A549 treated with Hydrocortisone at 1 μM for 4 hours (cell line): ENCODE data around the gene HORMAD1. TPM values are rescaled to one million over a fixed set of nuclear protein-coding genes. Genes with fewer than 3 reads are reported as not detected.

ENCODE experiments used
- total RNA-seq: library from RNA; stranded (reverse); fragments of 200-300 nt; extraction: Qiagen RNA extraction; gene quantifications from 5 replicates; pipeline ENCODE4 v1.2.3, GENCODE V29; 2022

Gene HORMAD1, protein sequence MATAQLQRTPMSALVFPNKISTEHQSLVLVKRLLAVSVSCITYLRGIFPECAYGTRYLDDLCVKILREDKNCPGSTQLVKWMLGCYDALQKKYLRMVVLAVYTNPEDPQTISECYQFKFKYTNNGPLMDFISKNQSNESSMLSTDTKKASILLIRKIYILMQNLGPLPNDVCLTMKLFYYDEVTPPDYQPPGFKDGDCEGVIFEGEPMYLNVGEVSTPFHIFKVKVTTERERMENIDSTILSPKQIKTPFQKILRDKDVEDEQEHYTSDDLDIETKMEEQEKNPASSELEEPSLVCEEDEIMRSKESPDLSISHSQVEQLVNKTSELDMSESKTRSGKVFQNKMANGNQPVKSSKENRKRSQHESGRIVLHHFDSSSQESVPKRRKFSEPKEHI
- total RNA-seq: 6.7 to 11.9 TPM (median 9.5 TPM) in 5 replicates

GRCh38 chr1:150720703-150721102 lies at the start of gene HORMAD1:
HORMAD1 (minus strand) TSS chr1:150720895; CDS start chr1:150719505, 1,390 bp downstream.

GRCh38 chr1:150765296-150765976 lies 44.7 kb upstream of the HORMAD1 start, which contains the start of gene CTSS:
CTSS (minus strand) TSS chr1:150765778; CDS start chr1:150764763, 1,015 bp downstream.

GRCh38 chr1:150696995-150697927 lies 23.4 kb downstream of the HORMAD1 start, which contains the start of gene GOLPH3L:
GOLPH3L (minus strand) TSS chr1:150697154; CDS start chr1:150694838, 2,316 bp downstream.

Other genes starting within 250 kb of the HORMAD1 start
- gene TARS2, start 233.5 kb downstream of the HORMAD1 start, total RNA-seq: 21.1 to 25.0 TPM (median 23.1 TPM) in 5 replicates
- 1.4 to 2.0 TPM (median 1.8 TPM) in 5 replicates for gene ECM1, start 212.8 kb downstream of the HORMAD1 start, total RNA-seq
- 0.22 TPM in 1 of 5 replicates, not detected in the others for gene FALEC, start 205.1 kb downstream of the HORMAD1 start, total RNA-seq
- gene ADAMTSL4, start 171.5 kb downstream of the HORMAD1 start, total RNA-seq: 4.4 to 7.3 TPM (median 6.8 TPM) in 5 replicates
- gene MCL1, start 141.3 kb downstream of the HORMAD1 start, total RNA-seq: 227 to 337 TPM (median 299 TPM) in 5 replicates
- gene ENSA, start 91.3 kb downstream of the HORMAD1 start, total RNA-seq: 128 to 143 TPM (median 138 TPM) in 5 replicates
- 11.5 to 21.8 TPM (median 15.3 TPM) in 5 replicates for gene GOLPH3L, start 23.7 kb downstream of the HORMAD1 start, total RNA-seq
- gene CTSS, start 44.9 kb upstream of the HORMAD1 start, total RNA-seq: 14.9 to 18.7 TPM (median 15.5 TPM) in 5 replicates
- 1.2 to 2.3 TPM (median 1.4 TPM) in 5 replicates for gene CTSK, start 87.4 kb upstream of the HORMAD1 start, total RNA-seq
- 10.2 to 18.8 TPM (median 12.2 TPM) in 5 replicates for gene ARNT, start 155.7 kb upstream of the HORMAD1 start, total RNA-seq
- gene CTXND2, start 166.2 kb upstream of the HORMAD1 start, total RNA-seq: not detected in 5 replicates
- 21.9 to 29.0 TPM (median 22.2 TPM) in 5 replicates for gene SETDB1, start 205.5 kb upstream of the HORMAD1 start, total RNA-seq